Transverse colon (tissue), 4 donors: ENCODE results near the gene C3orf20.

Source experiments
- CTCF ChIP-seq, 5 experiments: fragments of 200-600 bp in 3 of 5; fragments of 450-650 bp in 2 of 5; sonication (generic) in 3 of 5; IDR thresholded peaks; 1 replicate in 2 of 5; 2 replicates in 3 of 5; pipeline ENCODE4 v1.5.1; 2016 to 2017; ENCODE audit warnings: antibody characterized with exemption in 5 of 5, inconsistent platforms in 3 of 5, mild to moderate bottlenecking in 2 of 5, moderate library complexity in 1 of 5
- EP300 ChIP-seq: sonication (generic); formaldehyde crosslinking; IDR thresholded peaks from one replicate; pipeline ENCODE4 v1.6.1; 2017; ENCODE audit warnings: antibody characterized with exemption, low read depth
- POLR2A ChIP-seq: fragments of 450-650 bp; IDR thresholded peaks from one replicate; pipeline ENCODE4 v1.6.1; 2016; ENCODE audit warnings: antibody characterized with exemption, mild to moderate bottlenecking, moderate library complexity
- POLR2AphosphoS5 ChIP-seq, 3 donors: sonication (generic); formaldehyde crosslinking; IDR thresholded peaks; one replicate each; pipeline ENCODE4 v1.6.1; 2016; ENCODE audit warnings: antibody characterized with exemption in 3 of 3

- TF ChIP-seq CTCF (IDR thresholded peaks at IDR 0.05), result no peak
- no peak for TF ChIP-seq POLR2AphosphoS5 (IDR thresholded peaks at IDR 0.05)
- TF ChIP-seq EP300, result no peak
- TF ChIP-seq POLR2A, result no peak
These were observed 51.5 kb downstream of the C3orf20 start for GRCh38 chr3:14726441-14726780.
